Vagina (tissue), 2 donors: ENCODE measurements around the gene PRR29.
A peak's percentile ranks its signal among the peaks of the same experiment; 100 is the strongest.

Source experiments
- POLR2A ChIP-seq, 2 donors: fragments of 450-650 bp; IDR thresholded peaks; one replicate each; pipeline ENCODE4 v1.6.1; 2017; ENCODE audit warnings: antibody characterized with exemption in 2 of 2, mild to moderate bottlenecking in 2 of 2, moderate library complexity in 2 of 2
- POLR2AphosphoS5 ChIP-seq, 2 donors: sonication (generic); formaldehyde crosslinking; IDR thresholded peaks; one replicate each; pipeline ENCODE4 v1.9.0; 2017; ENCODE audit warnings: antibody characterized with exemption in 2 of 2, mild to moderate bottlenecking in 2 of 2, low read depth in 1 of 2; ENCODE audit not compliant: insufficient read depth in 1 of 2
- TF ChIP-seq, protein P1 (sequence below), 3 experiments: fragments of 450-650 bp in 2 of 3; fragments of 200-600 bp in 1 of 3; sonication (generic) in 1 of 3; IDR thresholded peaks; one replicate each; pipeline ENCODE4 v1.5.1; 2017 to 2019; ENCODE audit warnings: antibody characterized with exemption in 3 of 3, mild to moderate bottlenecking in 2 of 3, moderate library complexity in 2 of 3

DNA sequence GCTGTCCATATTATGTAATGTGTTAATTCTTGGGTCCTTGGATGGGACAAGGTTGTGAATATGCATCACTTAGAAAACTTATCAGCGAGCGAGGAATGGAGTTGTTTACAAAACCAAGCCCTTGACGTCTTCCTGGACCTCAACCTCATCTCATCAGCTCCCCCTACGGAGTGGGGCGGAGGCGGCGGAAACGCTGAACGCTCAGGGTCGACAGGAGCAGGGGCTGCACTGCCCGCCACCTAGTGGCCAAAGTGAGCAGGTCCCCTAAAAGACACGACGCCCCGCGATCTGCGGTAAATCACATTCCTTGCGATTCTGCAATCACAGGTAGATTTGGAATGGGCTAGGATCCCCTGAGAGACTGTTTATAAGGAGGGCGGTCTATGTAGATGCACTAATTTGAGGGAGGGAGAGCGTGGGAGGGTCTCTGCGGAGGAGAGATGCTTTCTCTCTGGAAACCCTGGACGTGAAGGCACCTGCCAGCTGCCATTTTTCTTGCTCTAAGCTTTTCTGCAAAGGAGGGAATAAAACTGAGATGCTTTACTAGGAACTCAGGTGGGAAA lies 27.7 kb downstream of the PRR29 start:
- TF ChIP-seq, protein P1, sequence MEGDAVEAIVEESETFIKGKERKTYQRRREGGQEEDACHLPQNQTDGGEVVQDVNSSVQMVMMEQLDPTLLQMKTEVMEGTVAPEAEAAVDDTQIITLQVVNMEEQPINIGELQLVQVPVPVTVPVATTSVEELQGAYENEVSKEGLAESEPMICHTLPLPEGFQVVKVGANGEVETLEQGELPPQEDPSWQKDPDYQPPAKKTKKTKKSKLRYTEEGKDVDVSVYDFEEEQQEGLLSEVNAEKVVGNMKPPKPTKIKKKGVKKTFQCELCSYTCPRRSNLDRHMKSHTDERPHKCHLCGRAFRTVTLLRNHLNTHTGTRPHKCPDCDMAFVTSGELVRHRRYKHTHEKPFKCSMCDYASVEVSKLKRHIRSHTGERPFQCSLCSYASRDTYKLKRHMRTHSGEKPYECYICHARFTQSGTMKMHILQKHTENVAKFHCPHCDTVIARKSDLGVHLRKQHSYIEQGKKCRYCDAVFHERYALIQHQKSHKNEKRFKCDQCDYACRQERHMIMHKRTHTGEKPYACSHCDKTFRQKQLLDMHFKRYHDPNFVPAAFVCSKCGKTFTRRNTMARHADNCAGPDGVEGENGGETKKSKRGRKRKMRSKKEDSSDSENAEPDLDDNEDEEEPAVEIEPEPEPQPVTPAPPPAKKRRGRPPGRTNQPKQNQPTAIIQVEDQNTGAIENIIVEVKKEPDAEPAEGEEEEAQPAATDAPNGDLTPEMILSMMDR (IDR thresholded peaks at IDR 0.05): peak; percentile 83 to 97 (median 90)
- TF ChIP-seq POLR2A (IDR thresholded peaks at IDR 0.05) (no peak), POLR2AphosphoS5 (IDR thresholded peaks at IDR 0.05; ENCODE audit: insufficient read depth in 1 of 2, low read depth in 1 of 2) (peak in 1 of 2 donors; percentile 11)
